ENCODE data around the gene ENG. TPM values are rescaled to one million over a fixed set of nuclear protein-coding genes. Genes with fewer than 3 reads are reported as not detected.

Gene ENG
- total RNA-seq, 1 donor, result 30.7 TPM

GRCh38 chr9:127832248-127832647 lies 22.2 kb downstream of the ENG start:
- no peak overlapping the region for H3K4me3 ChIP-seq (ENCODE audit: low read depth, low read length)
- DNase-seq (ENCODE audit: low read depth), result no peak
- TF ChIP-seq, protein P1, sequence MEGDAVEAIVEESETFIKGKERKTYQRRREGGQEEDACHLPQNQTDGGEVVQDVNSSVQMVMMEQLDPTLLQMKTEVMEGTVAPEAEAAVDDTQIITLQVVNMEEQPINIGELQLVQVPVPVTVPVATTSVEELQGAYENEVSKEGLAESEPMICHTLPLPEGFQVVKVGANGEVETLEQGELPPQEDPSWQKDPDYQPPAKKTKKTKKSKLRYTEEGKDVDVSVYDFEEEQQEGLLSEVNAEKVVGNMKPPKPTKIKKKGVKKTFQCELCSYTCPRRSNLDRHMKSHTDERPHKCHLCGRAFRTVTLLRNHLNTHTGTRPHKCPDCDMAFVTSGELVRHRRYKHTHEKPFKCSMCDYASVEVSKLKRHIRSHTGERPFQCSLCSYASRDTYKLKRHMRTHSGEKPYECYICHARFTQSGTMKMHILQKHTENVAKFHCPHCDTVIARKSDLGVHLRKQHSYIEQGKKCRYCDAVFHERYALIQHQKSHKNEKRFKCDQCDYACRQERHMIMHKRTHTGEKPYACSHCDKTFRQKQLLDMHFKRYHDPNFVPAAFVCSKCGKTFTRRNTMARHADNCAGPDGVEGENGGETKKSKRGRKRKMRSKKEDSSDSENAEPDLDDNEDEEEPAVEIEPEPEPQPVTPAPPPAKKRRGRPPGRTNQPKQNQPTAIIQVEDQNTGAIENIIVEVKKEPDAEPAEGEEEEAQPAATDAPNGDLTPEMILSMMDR (IDR thresholded peaks at IDR 0.05; ENCODE audit: insufficient read depth, low read depth, low read length), result no peak

DNA sequence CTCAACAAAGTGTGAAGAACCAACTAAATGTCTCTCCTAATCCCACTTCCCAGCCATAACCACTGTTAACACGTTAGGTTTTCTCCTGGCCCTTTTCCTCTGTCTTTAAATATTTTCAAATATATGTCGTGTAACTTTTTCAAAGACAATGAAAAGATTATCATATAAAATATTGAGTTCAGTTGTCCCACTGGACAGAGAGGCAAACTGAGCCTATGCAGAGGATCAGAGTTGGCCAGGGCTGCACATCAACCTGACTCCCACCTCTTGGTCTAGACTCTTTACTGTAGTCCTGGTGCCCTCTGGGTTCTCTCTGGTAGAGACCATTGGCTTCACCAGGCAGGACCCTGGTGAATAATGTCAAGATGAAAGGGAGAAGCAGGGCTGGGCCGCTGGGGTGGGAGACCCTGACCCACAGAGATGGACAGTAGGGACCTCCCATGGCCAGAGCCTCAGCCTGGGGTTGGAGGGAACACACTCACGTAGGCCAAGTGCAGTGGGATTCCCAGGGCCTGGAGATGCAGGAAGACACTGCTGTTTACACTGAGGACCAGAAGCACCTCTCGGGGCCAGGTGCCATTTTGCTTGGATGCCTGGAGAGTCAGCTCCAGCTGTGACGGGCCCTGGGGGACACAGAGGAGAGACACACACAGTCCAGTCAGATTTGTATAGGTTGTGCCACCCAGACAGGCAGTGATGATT lies 25.1 kb downstream of the ENG start:
- TF ChIP-seq, protein P1 (IDR thresholded peaks at IDR 0.05; ENCODE audit: insufficient read depth, low read depth, low read length), result no peak
- H3K4me3 ChIP-seq (ENCODE audit: low read depth, low read length), result no peak overlapping the region
- no peak for DNase-seq (ENCODE audit: low read depth)

GRCh38 chr9:127828262-127829031 lies 26.0 kb downstream of the ENG start:
- DNase-seq (ENCODE audit: low read depth), result peak; percentile 81
- TF ChIP-seq, protein P1 (IDR thresholded peaks at IDR 0.05; ENCODE audit: insufficient read depth, low read depth, low read length), result no peak
- H3K4me3 ChIP-seq (ENCODE audit: low read depth, low read length), result peak overlapping the region; percentile 29

DNA sequence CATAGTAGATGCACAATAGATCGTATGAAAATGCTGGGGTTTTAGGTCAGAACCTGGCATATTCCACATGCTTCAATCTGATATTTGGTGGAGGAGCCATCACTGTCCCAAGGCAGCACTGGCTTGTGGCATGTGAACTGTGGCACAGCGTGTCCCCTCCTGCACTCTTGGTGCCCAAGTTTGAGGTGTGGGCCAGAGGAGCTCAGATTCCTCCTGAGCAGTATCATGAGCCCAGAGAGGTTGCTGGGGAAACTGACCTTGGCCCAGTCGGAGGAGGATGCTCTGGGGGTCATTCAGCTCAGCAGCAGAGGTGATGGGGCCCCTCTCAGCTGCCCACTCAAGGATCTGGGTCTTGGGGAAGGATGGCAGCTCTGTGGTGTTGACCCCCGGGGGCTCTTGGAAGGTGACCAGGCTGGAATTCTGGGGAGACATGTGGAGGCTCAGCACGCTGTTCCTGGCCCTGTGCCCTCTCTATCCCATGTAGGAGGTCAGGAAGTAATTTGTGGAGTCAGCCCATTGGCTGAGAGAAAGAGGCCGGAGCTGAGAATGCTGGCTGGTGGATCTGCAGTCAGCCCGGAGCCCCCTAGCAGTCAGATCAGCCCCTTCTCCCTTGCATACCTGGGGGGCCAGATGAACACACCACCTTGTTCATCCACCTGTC lies 28.1 kb downstream of the ENG start:
- no peak overlapping the region for H3K4me3 ChIP-seq (ENCODE audit: low read depth, low read length)
- TF ChIP-seq, protein P1 (IDR thresholded peaks at IDR 0.05; ENCODE audit: insufficient read depth, low read depth, low read length), result no peak
- no peak for DNase-seq (ENCODE audit: low read depth)

- TF ChIP-seq, protein P1 (IDR thresholded peaks at IDR 0.05; ENCODE audit: insufficient read depth, low read depth, low read length), result peak; percentile 17
- no peak overlapping the region for H3K4me3 ChIP-seq (ENCODE audit: low read depth, low read length)
- DNase-seq (ENCODE audit: low read depth), result no peak
These were observed 29.0 kb downstream of the ENG start for GRCh38 chr9:127825319-127826051.

DNA sequence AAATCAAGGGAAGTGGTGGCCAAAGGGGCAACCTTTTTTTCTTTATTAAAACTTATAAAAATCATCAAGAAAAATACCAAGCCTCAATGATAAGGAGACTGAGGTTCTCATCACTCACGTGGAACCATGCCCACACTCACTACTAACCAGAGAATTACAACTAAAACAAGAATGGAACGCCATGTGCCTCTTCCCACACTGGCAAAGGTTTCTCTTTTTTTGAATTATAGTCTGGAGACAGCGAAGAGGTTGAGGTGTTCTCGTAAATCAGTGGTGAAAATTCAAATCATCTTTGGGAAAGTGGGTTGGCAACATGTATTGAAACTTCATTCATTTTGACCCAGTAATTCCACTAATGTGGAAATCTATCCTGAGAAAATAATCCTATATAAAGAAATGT lies 32.4 kb downstream of the ENG start:
- H3K4me3 ChIP-seq (ENCODE audit: low read depth, low read length), result no peak overlapping the region
- TF ChIP-seq, protein P1 (IDR thresholded peaks at IDR 0.05; ENCODE audit: insufficient read depth, low read depth, low read length), result no peak
- no peak for DNase-seq (ENCODE audit: low read depth)

Measured in fibroblast of villous mesenchyme (primary cell).